K562 (cell line): ENCODE data around the gene DNASE1L1. TPM values are rescaled to one million over a fixed set of nuclear protein-coding genes. Genes with fewer than 3 reads are reported as not detected.

ENCODE experiments used
- ARNT ChIP-seq, 2 experiments: fragments of 450-650 bp; IDR thresholded peaks; 2 replicates each; pipeline ENCODE4 v1.6.1; 2016; ENCODE audit warnings: mild to moderate bottlenecking in 1 of 2
- C11orf30 ChIP-seq: fragments of 450-650 bp; IDR thresholded peaks from 2 replicates; pipeline ENCODE4 v1.6.1; 2016; ENCODE audit warnings: low read depth, mild to moderate bottlenecking
- CBFA2T3 ChIP-seq: fragments of 450-650 bp; IDR thresholded peaks from 2 replicates; pipeline ENCODE4 v1.6.1; 2017
- CHD2 ChIP-seq: IDR thresholded peaks from 2 replicates; pipeline ENCODE4 v1.6.1; 2011; ENCODE audit warnings: low read depth, low read length
- HMBOX1 ChIP-seq: sonication (generic); IDR thresholded peaks from 2 replicates; pipeline ENCODE4 v1.6.1; 2016
- HMG20A ChIP-seq: fragments of 450-650 bp; formaldehyde crosslinking; conservative IDR thresholded peaks from 2 replicates; pipeline ENCODE4 v1.4.0; 2020; ENCODE audit warnings: mild to moderate bottlenecking, mixed read lengths
- KAT8 ChIP-seq: fragments of 450-650 bp; IDR thresholded peaks from 2 replicates; pipeline ENCODE4 v1.6.1; 2016; ENCODE audit warnings: low read depth, mild to moderate bottlenecking
- LCOR ChIP-seq: sonication (generic); formaldehyde crosslinking; IDR thresholded peaks from 2 replicates; pipeline ENCODE4 v1.8.0; 2022; ENCODE audit warnings: mild to moderate bottlenecking, missing genetic modification reagents
- MCM7 ChIP-seq, 2 experiments: fragments of 450-650 bp; IDR thresholded peaks; 2 replicates each; pipeline ENCODE4 v1.6.1; 2016 to 2018
- NFE2L1 ChIP-seq: fragments of 450-650 bp; IDR thresholded peaks from 2 replicates; pipeline ENCODE4 v1.6.1; 2016; ENCODE audit warnings: missing genetic modification characterization, low read depth, mild to moderate bottlenecking, missing compliant biosample characterization, moderate library complexity, borderline replicate concordance
- NR2C2 ChIP-seq, 2 experiments: fragments of 200-800 bp in 1 of 2; sonication (Bioruptor generic) in 1 of 2; sonication (generic) in 1 of 2; formaldehyde crosslinking in 1 of 2; IDR thresholded peaks; 2 replicates each; pipeline versions ENCODE4 v1.6.1 to v1.8.0; 2016 to 2022; ENCODE audit warnings: mild to moderate bottlenecking in 1 of 2, missing compliant biosample characterization in 1 of 2, missing genetic modification characterization in 1 of 2, missing genetic modification reagents in 1 of 2
- OTX1 ChIP-seq: fragments of 450-650 bp; formaldehyde crosslinking; IDR thresholded peaks from 2 replicates; pipeline ENCODE4 v1.4.0; 2022; ENCODE audit warnings: mild to moderate bottlenecking
- PHB2 ChIP-seq: fragments of 450-650 bp; IDR thresholded peaks from 2 replicates; pipeline ENCODE4 v1.6.1; 2017; ENCODE audit warnings: low read depth
- POLR2H ChIP-seq: IDR thresholded peaks from 2 replicates; pipeline ENCODE4 v1.6.1; 2016; ENCODE audit warnings: missing genetic modification characterization, low read depth, mild to moderate bottlenecking, control low read depth, missing compliant biosample characterization, moderate library complexity
- PRPF4 ChIP-seq: fragments of 200-400 bp; formaldehyde crosslinking; IDR thresholded peaks from one replicate; pipeline ENCODE4 v1.6.1; 2017; ENCODE audit warnings: low read length, low read depth, mild to moderate bottlenecking; ENCODE audit not compliant: insufficient read depth, poor library complexity, severe bottlenecking
- PURB ChIP-seq: sonication (generic); formaldehyde crosslinking; IDR thresholded peaks from 2 replicates; pipeline ENCODE4 v1.9.0; 2021; ENCODE audit warnings: low read depth, mild to moderate bottlenecking, missing genetic modification reagents
- RB1 ChIP-seq: fragments of 450-650 bp; IDR thresholded peaks from 2 replicates; pipeline ENCODE4 v1.6.1; 2017; ENCODE audit warnings: low read depth, mild to moderate bottlenecking
- SOX6 ChIP-seq: fragments of 450-650 bp; IDR thresholded peaks from 2 replicates; pipeline ENCODE4 v1.6.1; 2014; ENCODE audit warnings: mild to moderate bottlenecking
- SRF ChIP-seq, 2 experiments: fragments of 250-450, 450-650 bp in 1 of 2; sonication (Bioruptor Pico) in 1 of 2; sonication (generic) in 1 of 2; formaldehyde crosslinking; IDR thresholded peaks; 2 replicates each; pipeline versions ENCODE4 v1.5.0 to v1.5.1; 2020 to 2022; ENCODE audit warnings: mild to moderate bottlenecking in 1 of 2, missing genetic modification reagents in 1 of 2
- THRA ChIP-seq: fragments of 450-650 bp; IDR thresholded peaks from 2 replicates; pipeline ENCODE4 v1.6.1; 2017; ENCODE audit warnings: mild to moderate bottlenecking, moderate library complexity
- U2AF2 ChIP-seq: fragments of 200-400 bp; formaldehyde crosslinking; optimal IDR thresholded peaks from 2 replicates; pipeline ENCODE3; 2017; ENCODE audit warnings: low read depth, mild to moderate bottlenecking, low read length
- ZNF24 ChIP-seq: fragments of 450-650 bp; IDR thresholded peaks from 2 replicates; pipeline ENCODE4 v1.6.1; 2016
- ZNF75A ChIP-seq: fragments of 450-650 bp; formaldehyde crosslinking; IDR thresholded peaks from 2 replicates; pipeline ENCODE4 v1.4.0; 2020; ENCODE audit warnings: mild to moderate bottlenecking
- polyA plus RNA-seq, 8 experiments: library from polyadenylated mRNA; depleted of rRNA in 4 of 8; stranded (reverse) in 5 of 8; unstranded in 3 of 8; fragments of >200 nt; fragmentation: Nextera tagmentation in 2 of 8; fragmentation: Illumina TruSeq in 1 of 8; extraction: Ambion mirVana in 2 of 8; extraction: Trizol in 1 of 8; gene quantifications; 2 replicates each; pipeline versions ENCODE4 v1.2.1 to v1.2.3, GENCODE V29; 2011 to 2014; ENCODE audit warnings: inconsistent platforms in 1 of 8, missing spikeins in 1 of 8
- total RNA-seq, 7 experiments: library from RNA; depleted of rRNA in 6 of 7; stranded (reverse); fragments of >200 nt in 6 of 7; fragmentation: Illumina TruSeq in 2 of 7; extraction: Trizol in 2 of 7; gene quantifications; 2 replicates each; pipeline versions ENCODE4 v1.2.1 to v1.2.3, GENCODE V29; 2011 to 2021; ENCODE audit warnings: low replicate concordance in 1 of 7
- TF ChIP-seq, protein P1 (sequence below): fragments of 450-650 bp; IDR thresholded peaks from 2 replicates; pipeline ENCODE4 v1.6.1; 2016; ENCODE audit warnings: missing biosample characterization, missing genetic modification characterization
- TF ChIP-seq, protein P2 (sequence below): fragments of 250-450 bp; sonication (Bioruptor Pico); IDR thresholded peaks from 2 replicates; pipeline ENCODE4 v1.8.0; 2021; ENCODE audit warnings: moderate library complexity, mild to moderate bottlenecking, inconsistent platforms
- TF ChIP-seq, protein P3 (sequence below): fragments of 250-450 bp; sonication (Bioruptor Pico); IDR thresholded peaks from 2 replicates; pipeline ENCODE4 v1.4.0; 2020

DNASE1L1 gene
- total and polyA plus RNA-seq, 9 of the 15 experiments (the other 6 are each of a cell fraction or from before 2014, with no cell fraction given): 0.73 to 12.6 (median 7.9) TPM

DNA sequence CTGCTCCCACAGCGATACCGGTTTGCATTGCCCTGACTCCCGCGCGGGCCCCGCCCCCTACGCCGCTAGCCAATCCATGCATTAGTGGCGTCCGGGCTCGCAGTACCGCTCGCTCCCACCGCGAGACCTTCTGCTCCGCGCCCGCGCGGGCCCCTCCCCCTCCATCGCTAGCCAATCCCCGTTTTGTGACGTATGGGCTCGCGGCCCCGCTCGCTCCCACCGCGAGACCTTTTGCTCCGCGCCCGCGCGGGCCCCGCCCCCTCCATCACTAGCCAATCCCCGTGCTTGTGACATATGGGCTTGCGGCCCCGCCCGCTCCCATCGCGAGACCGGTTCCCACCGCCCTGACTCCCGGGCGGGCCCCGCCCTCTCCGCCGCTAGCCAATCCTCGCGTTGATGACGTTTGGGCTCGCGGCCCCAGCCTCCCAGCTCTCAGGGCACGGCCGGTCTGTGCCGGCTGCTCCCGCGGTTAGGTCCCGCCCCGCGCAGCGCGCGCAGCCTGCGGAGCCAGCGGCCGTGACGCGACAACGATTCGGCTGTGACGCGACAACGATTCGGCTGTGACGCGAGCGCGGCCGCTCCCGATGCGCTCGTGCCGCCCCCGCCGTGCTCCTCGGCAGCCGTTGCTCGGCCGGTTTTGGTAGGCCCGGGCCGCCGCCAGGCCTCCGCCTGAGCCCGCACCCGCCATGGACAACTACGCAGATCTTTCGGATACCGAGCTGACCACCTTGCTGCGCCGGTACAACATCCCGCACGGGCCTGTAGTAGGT lies 30.1 kb downstream of the DNASE1L1 start, which contains the start of gene EMD (continued):
- TF ChIP-seq ZNF75A (CRISPR knock-in tag): no peak
- TF ChIP-seq SRF (CRISPR knock-in tag; IDR thresholded peaks at IDR 0.05): peak in 1 of 2 experiments; percentile 12; a peak in 1 of 4 replicates
- TF ChIP-seq U2AF2: no peak
- no peak for TF ChIP-seq ARNT (IDR thresholded peaks at IDR 0.05)
- TF ChIP-seq NFE2L1: no peak
- TF ChIP-seq, protein P1, sequence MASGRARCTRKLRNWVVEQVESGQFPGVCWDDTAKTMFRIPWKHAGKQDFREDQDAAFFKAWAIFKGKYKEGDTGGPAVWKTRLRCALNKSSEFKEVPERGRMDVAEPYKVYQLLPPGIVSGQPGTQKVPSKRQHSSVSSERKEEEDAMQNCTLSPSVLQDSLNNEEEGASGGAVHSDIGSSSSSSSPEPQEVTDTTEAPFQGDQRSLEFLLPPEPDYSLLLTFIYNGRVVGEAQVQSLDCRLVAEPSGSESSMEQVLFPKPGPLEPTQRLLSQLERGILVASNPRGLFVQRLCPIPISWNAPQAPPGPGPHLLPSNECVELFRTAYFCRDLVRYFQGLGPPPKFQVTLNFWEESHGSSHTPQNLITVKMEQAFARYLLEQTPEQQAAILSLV (tag): no peak
- no peak for TF ChIP-seq PURB (CRISPR knock-in tag)
- TF ChIP-seq C11orf30: no peak
- TF ChIP-seq OTX1 (CRISPR knock-in tag): no peak
- TF ChIP-seq POLR2H (tag): no peak
- no peak for TF ChIP-seq HMG20A (CRISPR knock-in tag)
- TF ChIP-seq HMBOX1: no peak
- peak; percentile 39; the same call in 1 of the 2 replicates for TF ChIP-seq NR2C2 (CRISPR knock-in tag; IDR thresholded peaks at IDR 0.05)
- peak; percentile 40; the same call in 1 of the 2 replicates for TF ChIP-seq NR2C2 (tag; IDR thresholded peaks at IDR 0.05)
- TF ChIP-seq CHD2: peak; percentile 97
- no peak for TF ChIP-seq ZNF24
- TF ChIP-seq PHB2: no peak
- 0 out of 2 replicates have a peak, but pooled peaks have one; percentile 12 for TF ChIP-seq SOX6
- no peak for TF ChIP-seq CBFA2T3
- no peak for TF ChIP-seq PRPF4
- no peak for TF ChIP-seq LCOR (CRISPR knock-in tag)
- TF ChIP-seq RB1: peak; percentile 82
- TF ChIP-seq KAT8: no peak
- TF ChIP-seq MCM7 (IDR thresholded peaks at IDR 0.05): no peak
- TF ChIP-seq, protein P2, sequence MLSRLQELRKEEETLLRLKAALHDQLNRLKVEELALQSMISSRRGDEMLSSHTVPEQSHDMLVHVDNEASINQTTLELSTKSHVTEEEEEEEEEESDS (CRISPR knock-in tag): no peak
- no peak for TF ChIP-seq THRA
- TF ChIP-seq, protein P3, sequence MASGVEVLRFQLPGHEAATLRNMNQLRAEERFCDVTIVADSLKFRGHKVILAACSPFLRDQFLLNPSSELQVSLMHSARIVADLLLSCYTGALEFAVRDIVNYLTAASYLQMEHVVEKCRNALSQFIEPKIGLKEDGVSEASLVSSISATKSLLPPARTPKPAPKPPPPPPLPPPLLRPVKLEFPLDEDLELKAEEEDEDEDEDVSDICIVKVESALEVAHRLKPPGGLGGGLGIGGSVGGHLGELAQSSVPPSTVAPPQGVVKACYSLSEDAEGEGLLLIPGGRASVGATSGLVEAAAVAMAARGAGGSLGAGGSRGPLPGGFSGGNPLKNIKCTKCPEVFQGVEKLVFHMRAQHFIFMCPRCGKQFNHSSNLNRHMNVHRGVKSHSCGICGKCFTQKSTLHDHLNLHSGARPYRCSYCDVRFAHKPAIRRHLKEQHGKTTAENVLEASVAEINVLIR (CRISPR knock-in tag): peak; percentile 86
